Activated T-cell treated with anti-CD3 and anti-CD28 coated beads, Interleukin-2, amount 50 U/mL, for 24 hours (primary cell): ENCODE measurements around the gene ALDH3A1.

Source experiments
- DNase-seq: peaks from one replicate; pipeline ENCODE4 v3.0.0-alpha.2; 2020
- H3K27ac Mint-ChIP-seq: 2 replicates; pipeline ENCODE4 v1.8.0; 2020; ENCODE audit warnings: mild to moderate bottlenecking, mixed read lengths
- H3K27me3 Mint-ChIP-seq: 2 replicates; pipeline ENCODE4 v1.8.0; 2020; ENCODE audit warnings: mixed read lengths
- H3K36me3 Mint-ChIP-seq: 2 replicates; pipeline ENCODE4 v1.8.0; 2020; ENCODE audit warnings: low read depth, mixed read lengths
- H3K4me1 Mint-ChIP-seq: 2 replicates; pipeline ENCODE4 v1.8.0; 2020; ENCODE audit warnings: low read depth, mixed read lengths
- H3K4me3 Mint-ChIP-seq: 2 replicates; pipeline ENCODE4 v1.8.0; 2020; ENCODE audit warnings: mild to moderate bottlenecking, moderate library complexity, mixed read lengths
- H3K9me3 Mint-ChIP-seq: 2 replicates; pipeline ENCODE4 v1.8.0; 2020; ENCODE audit warnings: mixed read lengths

Gene ALDH3A1

DNA sequence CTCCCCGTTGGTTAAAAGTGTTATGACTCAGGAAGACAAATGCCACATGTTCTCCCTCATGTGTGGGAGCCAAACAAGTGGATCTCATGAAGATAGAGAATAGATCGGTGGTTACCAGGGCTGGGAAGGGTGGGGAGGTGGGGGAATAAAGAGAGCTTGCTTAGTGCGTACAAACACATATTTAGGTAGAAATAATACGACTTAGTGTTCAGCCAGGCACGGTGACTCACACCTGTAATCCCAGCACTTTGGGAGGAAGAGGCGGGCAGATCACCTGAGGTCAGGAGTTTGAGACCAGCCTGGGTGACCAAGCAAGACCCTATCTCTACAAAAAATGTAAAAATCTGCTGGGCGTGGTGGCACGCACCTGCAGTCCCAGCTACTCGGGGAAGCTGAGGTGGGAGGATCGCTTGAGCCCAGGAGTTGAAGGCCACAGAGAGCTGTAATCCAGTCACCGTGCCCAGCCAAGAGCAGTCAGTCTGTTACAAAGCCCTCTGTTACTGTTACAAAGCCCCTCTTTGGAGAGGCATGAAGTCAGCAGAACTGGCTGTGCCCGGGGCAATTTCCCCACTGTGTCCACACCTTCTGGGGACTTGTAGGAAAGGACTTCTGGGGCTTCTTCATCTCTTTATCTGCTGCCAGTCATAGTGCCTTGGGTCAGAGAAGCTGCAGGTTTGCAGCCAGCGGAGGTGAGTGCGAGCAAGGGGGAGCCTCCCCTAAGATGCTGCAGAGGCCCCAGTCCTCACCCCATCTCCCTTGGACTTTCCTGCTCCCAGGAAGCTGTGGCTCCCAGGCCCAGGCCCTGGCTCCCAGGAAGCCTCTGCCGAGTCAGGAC, 4.3 kb upstream of the ALDH3A1 start:
- Mint-ChIP-seq H3K36me3 (no peaks in the 10 kb centered on the region), H3K4me1 (peaks cover 12% of the 10 kb centered on the region), H3K27ac (no peak overlapping the region), H3K4me3 (no peak overlapping the region), H3K27me3 (peaks cover 30% of the 10 kb centered on the region), H3K9me3 (no peaks in the 10 kb centered on the region)
- no peak for DNase-seq

DNA sequence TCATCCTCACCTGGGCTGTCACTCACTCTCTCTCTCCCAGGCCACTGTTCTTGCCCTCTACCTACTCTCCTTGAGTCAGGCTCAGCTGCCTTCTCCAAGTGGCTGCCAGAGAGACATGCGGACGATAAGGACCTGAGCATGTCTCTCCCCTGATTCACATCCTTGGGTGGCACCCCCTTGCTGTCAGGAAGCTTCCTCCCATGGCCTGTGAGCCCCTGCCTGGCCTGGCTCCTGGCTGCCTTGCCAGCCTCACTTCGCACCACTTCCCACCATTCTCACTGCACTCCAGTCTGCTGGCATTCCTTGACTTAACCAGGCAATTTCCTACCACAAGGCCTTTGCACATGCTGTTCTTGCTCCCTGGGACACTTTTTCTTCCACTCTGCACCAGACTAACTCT, 2.7 kb upstream of the ALDH3A1 start:
- peaks cover 30% of the 10 kb centered on the region for H3K27me3 Mint-ChIP-seq
- peaks cover 11% of the 10 kb centered on the region for H3K4me1 Mint-ChIP-seq
- no peak overlapping the region for H3K4me3 Mint-ChIP-seq
- H3K36me3 Mint-ChIP-seq = no peaks in the 10 kb centered on the region
- no peak overlapping the region for H3K27ac Mint-ChIP-seq
- DNase-seq = no peak
- no peaks in the 10 kb centered on the region for H3K9me3 Mint-ChIP-seq

DNA sequence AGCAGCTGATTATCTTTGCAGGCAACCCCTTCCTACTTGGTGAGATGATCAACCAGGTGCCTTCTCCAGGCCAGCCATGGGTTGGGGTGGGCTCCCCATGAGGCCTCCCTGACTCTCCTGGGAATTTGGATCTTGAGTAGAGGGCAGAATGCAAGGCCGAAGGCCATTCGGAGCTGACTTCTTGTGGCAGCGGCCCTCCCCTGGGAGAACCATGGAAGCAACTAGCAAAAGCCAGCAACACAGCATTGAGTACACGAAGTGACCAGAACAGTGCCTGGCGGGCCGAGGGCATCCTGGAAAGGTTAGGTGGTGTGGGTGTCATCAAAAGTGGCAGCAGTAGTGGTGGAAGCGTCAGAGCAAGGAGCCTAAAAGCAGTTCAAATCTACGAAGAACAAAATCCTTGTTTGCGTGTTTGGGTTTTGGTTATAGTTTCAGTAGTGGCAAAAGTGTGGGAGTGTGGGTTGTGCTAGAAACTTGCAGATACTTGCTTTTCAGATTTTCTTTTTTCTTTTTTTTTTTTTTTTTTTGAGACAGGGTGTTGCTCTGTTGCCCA, 2.0 kb upstream of the ALDH3A1 start:
- Mint-ChIP-seq H3K36me3 (no peaks in the 10 kb centered on the region), H3K4me3 (no peak overlapping the region), H3K27ac (no peak overlapping the region), H3K9me3 (no peaks in the 10 kb centered on the region), H3K4me1 (peaks cover 10% of the 10 kb centered on the region), H3K27me3 (peaks cover 32% of the 10 kb centered on the region)
- no peak for DNase-seq

DNA sequence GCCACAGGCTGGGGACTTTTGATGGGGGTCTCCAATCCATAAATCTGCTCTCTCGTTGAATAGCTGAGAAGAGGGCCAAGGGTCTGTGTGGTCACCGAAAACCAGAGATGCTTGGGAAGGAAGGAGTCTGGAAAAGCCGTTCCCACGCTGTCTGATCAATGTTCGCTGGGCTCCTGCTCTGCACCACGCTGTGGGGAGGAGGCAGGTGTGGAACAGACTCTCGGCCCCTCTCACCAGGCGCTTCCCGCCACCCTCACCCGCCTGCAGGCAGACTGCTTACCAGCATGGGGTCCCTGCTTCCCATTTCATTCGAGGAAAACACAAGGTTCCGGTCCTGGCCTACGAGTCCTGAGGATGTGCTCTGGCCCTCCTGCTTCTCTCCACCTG, 702 bp upstream of the ALDH3A1 start:
- no peak overlapping the region for H3K4me3 Mint-ChIP-seq
- no peaks in the 10 kb centered on the region for H3K9me3 Mint-ChIP-seq
- peaks cover 27% of the 10 kb centered on the region for H3K27me3 Mint-ChIP-seq
- no peak overlapping the region for H3K27ac Mint-ChIP-seq
- H3K36me3 Mint-ChIP-seq = no peaks in the 10 kb centered on the region
- H3K4me1 Mint-ChIP-seq = peaks cover 12% of the 10 kb centered on the region
- no peak for DNase-seq

DNA sequence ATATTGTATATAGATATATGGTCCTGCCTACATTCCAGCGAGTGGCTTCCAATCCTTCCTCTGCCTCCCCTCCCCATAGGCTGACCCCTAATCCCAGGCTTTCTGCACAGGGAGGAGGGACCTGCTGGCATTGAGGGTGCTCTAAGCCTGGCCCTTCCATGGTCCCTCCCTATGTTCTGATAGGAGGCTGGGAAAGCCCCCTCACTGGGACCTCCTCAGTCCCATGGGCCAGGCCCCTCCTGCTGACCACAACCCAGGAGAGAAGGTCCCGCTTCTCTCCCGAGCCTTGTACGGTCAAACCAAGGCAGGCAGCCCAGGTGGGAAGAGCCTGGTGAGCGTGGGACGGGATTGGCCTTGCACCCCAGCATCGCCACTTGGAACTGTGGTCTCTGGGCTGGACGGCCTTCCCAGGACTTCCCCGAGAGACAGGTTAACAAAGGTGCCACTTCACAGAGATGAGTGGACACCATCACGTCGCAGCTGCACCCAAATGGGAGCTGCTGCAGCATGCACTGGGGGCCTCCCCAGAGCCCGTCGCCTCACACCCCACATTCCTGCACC, 859 bp downstream of the ALDH3A1 start:
- Mint-ChIP-seq H3K4me1 (peaks cover 12% of the 10 kb centered on the region), H3K27ac (no peak overlapping the region), H3K9me3 (no peaks in the 10 kb centered on the region), H3K4me3 (no peak overlapping the region), H3K27me3 (peaks cover 18% of the 10 kb centered on the region), H3K36me3 (no peaks in the 10 kb centered on the region)
- DNase-seq = no peak

DNA sequence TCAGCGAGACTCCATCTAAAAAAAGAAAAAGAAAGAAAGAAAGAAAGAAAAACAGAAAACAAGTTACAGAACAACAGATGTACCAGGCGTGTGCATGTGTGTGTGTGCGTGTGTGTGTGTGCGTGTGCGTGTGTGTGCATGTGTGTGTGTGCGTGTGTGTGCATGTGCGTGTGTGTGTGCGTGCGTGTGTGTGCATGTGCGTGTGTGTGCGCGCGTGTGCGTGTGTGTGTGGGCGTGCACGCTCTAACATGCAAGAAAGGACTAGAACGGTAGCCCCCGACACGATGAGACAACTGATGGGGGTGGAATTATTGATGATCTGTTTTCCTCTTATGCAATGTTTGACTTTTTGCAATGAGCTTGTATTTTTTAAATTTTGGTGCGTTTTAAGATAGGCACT, 1.6 kb downstream of the ALDH3A1 start:
- no peaks in the 10 kb centered on the region for H3K36me3 Mint-ChIP-seq
- H3K4me1 Mint-ChIP-seq = peaks cover 12% of the 10 kb centered on the region
- peaks cover 18% of the 10 kb centered on the region for H3K27me3 Mint-ChIP-seq
- no peaks in the 10 kb centered on the region for H3K9me3 Mint-ChIP-seq
- H3K4me3 Mint-ChIP-seq = no peak overlapping the region
- DNase-seq = no peak
- no peak overlapping the region for H3K27ac Mint-ChIP-seq

DNA sequence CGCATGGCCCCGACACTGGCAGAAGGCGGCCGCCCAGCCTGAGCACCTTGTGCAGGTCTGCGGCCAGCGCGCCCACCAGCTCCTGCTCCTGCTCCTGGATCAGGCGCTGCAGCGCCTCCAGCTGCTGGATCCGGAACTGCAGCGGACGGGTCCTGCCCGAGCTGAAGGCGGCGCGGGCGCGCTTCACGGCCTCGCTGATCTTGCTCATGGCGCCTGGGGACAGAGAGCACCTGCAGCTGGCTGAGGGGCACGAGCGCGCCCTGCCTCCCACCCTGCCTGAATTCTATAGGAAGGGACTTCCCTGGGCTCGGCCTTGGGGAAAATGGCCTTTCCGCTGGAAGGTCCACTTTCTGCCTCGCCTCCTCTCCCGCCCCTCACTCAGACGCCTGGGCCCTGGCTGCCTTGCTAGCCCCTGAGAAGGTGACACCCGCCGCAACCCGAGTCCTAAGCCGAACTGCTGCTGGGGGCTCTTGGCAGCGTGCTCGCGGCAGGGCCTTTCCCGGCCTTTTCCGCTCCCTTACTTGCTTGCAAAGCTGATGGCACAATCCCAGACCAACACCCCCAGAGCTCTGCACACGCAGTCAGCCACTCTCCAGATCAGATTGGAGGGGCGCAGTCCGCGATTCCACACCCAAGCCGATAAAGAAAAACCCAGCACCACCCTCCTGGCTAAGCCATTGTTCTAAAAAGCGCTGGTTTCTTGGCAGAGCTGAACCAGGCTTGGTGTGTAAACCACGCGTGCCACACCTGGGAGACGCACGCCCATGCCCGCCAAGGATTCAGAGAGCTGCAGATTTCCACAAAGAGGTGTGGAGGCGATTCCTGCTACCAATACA, 3.0 kb downstream of the ALDH3A1 start:
- Mint-ChIP-seq H3K27ac (no peak overlapping the region), H3K36me3 (no peaks in the 10 kb centered on the region), H3K27me3 (peaks cover 15% of the 10 kb centered on the region), H3K9me3 (no peaks in the 10 kb centered on the region), H3K4me1 (peaks cover 11% of the 10 kb centered on the region), H3K4me3 (peak overlapping the region; percentile 65)
- DNase-seq = peak; percentile 92

DNA sequence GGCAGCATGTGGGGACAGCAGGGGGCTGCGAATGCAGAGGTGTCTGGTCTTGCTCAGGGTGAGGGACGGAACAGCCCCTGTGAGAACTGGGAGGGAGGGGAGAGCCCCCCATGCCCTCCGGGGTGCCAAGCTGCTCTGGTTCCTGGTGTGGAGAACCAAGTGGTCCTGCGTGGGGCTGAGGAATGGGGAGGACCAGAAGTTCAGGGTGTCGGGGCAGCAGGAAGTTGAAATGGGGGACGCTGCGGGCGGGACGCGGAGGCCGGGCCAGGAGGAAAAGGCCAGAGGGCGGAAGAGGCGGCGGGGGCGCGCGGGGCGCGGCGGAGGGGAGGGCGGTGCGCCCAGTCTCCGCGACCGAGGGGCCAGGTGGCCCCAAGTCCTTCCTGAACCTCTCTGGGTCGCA, 3.6 kb downstream of the ALDH3A1 start:
- Mint-ChIP-seq H3K27ac (no peak overlapping the region), H3K4me1 (peaks cover 8% of the 10 kb centered on the region), H3K4me3 (peak overlapping the region; percentile 65), H3K36me3 (no peaks in the 10 kb centered on the region), H3K27me3 (peaks cover 15% of the 10 kb centered on the region), H3K9me3 (no peaks in the 10 kb centered on the region)
- no peak for DNase-seq

DNA sequence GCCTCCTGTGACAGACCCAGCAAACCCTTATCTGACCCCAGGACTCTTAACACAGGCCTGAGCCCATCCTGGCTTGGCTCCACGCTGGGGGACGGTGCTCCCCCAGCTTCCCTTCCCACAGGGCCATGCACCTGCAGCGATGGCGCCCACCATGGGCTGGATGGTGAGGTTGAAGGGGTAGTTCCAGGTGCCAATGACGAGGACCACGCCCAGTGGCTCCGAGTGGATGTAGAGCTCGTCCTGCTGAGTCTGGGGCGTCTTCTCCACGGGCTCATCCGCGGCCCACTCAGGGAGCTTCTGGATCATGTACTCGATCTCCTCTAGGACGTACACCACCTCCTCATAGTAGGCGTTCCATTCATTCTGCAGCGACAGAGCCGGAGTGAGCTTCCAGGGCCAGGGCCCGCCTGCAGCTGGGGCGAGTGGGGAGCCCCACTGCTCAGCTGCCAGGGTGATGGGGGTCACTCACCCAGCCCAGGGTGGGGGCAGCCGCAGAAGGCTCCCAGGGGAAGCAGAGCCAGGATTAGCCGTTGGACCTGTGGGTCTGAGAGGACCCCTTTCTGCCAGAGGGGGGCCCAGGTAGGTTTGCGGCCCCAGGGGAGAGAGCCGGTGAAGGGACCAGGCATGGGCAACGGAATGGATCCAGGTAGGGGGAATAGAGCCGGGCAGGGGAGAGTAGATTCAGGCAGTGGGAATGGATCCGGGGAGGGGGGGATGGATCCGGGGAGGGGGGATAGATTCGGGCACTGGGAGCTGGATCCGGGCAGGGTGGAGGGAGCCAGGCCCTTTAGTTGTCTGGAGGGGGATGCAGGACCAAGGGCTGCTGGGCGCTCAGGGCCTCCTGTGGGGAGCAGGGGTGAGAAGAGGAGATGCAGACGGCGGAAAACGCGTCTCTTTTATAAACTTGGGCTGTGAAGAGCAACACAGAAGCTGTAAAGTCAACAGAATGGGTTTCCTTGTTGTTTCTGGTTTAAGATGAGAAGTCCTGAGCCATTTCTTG, 4.7 kb downstream of the ALDH3A1 start:
- DNase-seq = no peak
- peaks cover 15% of the 10 kb centered on the region for H3K27me3 Mint-ChIP-seq
- H3K27ac Mint-ChIP-seq = no peak overlapping the region
- no peaks in the 10 kb centered on the region for H3K36me3 Mint-ChIP-seq
- H3K4me3 Mint-ChIP-seq = no peak overlapping the region
- H3K9me3 Mint-ChIP-seq = no peaks in the 10 kb centered on the region
- H3K4me1 Mint-ChIP-seq = peaks cover 8% of the 10 kb centered on the region

DNA sequence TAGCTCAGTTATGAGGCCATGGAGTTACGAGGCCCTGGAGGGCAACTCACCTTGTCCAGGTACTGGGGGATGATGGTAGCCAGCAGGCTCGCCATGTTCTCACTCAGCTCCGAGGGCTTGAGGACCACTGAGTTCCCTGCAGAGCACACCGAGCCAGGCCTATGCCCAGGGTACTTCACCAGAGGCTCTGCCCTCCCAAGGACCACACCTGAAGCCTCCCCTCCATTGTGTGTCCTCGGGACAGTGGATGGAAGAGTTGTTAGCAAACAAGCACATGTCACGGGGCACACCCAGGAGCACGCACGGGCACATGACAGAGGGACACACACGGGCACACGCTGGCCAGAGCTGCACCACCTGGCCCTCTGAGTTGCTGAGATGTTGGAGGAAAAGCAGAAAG, 5.6 kb downstream of the ALDH3A1 start:
- Mint-ChIP-seq H3K36me3 (no peaks in the 10 kb centered on the region), H3K4me3 (no peak overlapping the region), H3K9me3 (no peaks in the 10 kb centered on the region), H3K4me1 (peaks cover 8% of the 10 kb centered on the region), H3K27ac (no peak overlapping the region), H3K27me3 (peaks cover 6% of the 10 kb centered on the region)
- DNase-seq = no peak

DNA sequence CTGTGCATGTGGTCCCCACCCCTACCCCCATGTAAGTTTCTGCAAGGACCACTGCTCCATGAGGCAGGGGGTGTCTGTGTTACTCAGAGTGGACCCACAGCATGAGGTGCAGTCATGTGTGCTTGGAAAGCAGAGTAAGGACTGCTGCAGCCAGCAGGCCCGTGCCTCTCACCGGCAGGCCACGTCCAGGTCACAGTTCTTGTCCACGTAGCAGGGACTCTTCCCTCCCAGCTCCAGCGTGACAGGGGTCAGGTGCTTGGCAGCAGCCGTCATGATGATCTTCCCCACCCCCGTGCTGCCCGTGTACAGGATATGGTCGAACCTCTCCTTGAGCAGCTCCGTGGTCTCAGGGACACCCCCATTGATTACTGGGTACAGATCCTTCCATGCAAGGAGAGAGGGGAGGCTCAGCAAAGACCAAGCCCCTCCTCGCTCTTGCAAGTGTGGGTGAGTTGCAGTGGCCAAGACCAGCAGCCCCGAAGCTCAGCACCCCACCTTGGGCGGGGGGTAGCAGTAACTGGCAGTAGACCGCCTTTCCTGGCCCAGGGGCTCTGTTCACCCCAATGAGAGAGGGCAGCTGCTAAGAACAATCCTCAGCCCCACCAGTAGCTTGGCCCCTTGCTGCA, 6.2 kb downstream of the ALDH3A1 start:
- Mint-ChIP-seq H3K27me3 (peaks cover 5% of the 10 kb centered on the region), H3K4me3 (no peak overlapping the region), H3K36me3 (no peaks in the 10 kb centered on the region), H3K9me3 (no peaks in the 10 kb centered on the region), H3K4me1 (peaks cover 8% of the 10 kb centered on the region), H3K27ac (no peak overlapping the region)
- no peak for DNase-seq

DNA sequence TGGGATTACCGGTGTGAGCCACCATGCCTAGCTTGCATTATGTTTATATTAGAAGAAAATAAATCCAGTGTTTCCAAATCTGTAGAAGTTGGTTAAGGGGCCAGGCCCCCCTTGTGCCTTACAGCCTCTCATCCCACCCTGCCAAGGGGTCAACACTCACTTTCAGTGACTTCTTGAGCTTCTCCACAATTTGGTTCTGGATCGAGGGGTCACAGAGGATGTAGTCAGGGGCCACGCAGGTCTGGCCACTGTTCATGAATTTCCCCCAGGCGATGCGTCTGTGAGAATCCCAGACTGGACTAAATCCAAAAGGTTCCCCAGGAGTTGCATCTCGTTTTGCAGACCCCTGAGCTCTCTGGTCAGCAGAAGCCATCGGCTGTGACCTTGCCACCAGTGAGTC, 7.2 kb downstream of the ALDH3A1 start:
- no peak for DNase-seq
- H3K4me3 Mint-ChIP-seq = no peak overlapping the region
- peaks cover 5% of the 10 kb centered on the region for H3K27me3 Mint-ChIP-seq
- peaks cover 8% of the 10 kb centered on the region for H3K4me1 Mint-ChIP-seq
- H3K36me3 Mint-ChIP-seq = no peaks in the 10 kb centered on the region
- H3K9me3 Mint-ChIP-seq = no peaks in the 10 kb centered on the region
- H3K27ac Mint-ChIP-seq = no peak overlapping the region
